DMS114 treated with DMSO at 0.1 percent for 48 hours (cell line): ENCODE data around the gene OR2T27.
A peak's percentile ranks its signal among the peaks of the same experiment; 100 is the strongest.
"Not testable (repeated sequence)": the region's sequence is repeated elsewhere in the genome, so short reads cannot be mapped to it uniquely, and the experiment has no call there.

Experiments
- DNase-seq: peaks from one replicate; lab custom pipeline; 2025; ENCODE audit not compliant: unreplicated experiment; lab: John Stamatoyannopoulos, UW

OR2T27 gene

GRCh38 chr1:248655354-248655753 lies at the start of gene OR2T27:
OR2T27 (minus strand) TSS chr1:248655528; CDS start chr1:248650884, 4,644 bp downstream.
- not testable (repeated sequence) for DNase-seq

- DNase-seq, result no peak
These were observed 49.3 kb upstream of the OR2T27 start for GRCh38 chr1:248704606-248705005.

- DNase-seq, result peak; percentile 24
These were observed 48.3 kb upstream of the OR2T27 start for GRCh38 chr1:248703674-248704073.

GRCh38 chr1:248702714-248703113 lies 47.4 kb upstream of the OR2T27 start, which contains the start of gene OR14I1:
OR14I1 (minus strand) TSS chr1:248702766.
- DNase-seq, result no peak

GRCh38 chr1:248699099-248699498 lies 43.8 kb upstream of the OR2T27 start:
- no peak for DNase-seq

GRCh38 chr1:248697907-248698306 lies 42.6 kb upstream of the OR2T27 start:
- DNase-seq, result no peak

- DNase-seq, result no peak
These were observed 41.4 kb upstream of the OR2T27 start for GRCh38 chr1:248696774-248697173.

GRCh38 chr1:248696261-248696660 lies 40.9 kb upstream of the OR2T27 start:
- DNase-seq, result peak; percentile 17

- DNase-seq, result no peak
These were observed 40.3 kb upstream of the OR2T27 start for GRCh38 chr1:248695451-248696132.

GRCh38 chr1:248691567-248692155 lies 36.3 kb upstream of the OR2T27 start:
- DNase-seq, result no peak

GRCh38 chr1:248688527-248689298 lies 33.4 kb upstream of the OR2T27 start:
- DNase-seq, result no peak

- no peak for DNase-seq
These were observed 31.5 kb upstream of the OR2T27 start for GRCh38 chr1:248686815-248687214.

- DNase-seq, result no peak
These were observed 26.3 kb upstream of the OR2T27 start for GRCh38 chr1:248681651-248682050.

- DNase-seq, result no peak
These were observed 14.7 kb upstream of the OR2T27 start for GRCh38 chr1:248670003-248670402.

- not testable (repeated sequence) for DNase-seq
These were observed 8.4 kb upstream of the OR2T27 start for GRCh38 chr1:248663453-248664328.

- not testable (repeated sequence) for DNase-seq
These were observed 1.5 kb upstream of the OR2T27 start for GRCh38 chr1:248656797-248657196.

GRCh38 chr1:248648770-248649536 lies 6.4 kb downstream of the OR2T27 start:
- not testable (repeated sequence) for DNase-seq

- DNase-seq, result not testable (repeated sequence)
These were observed 10.2 kb downstream of the OR2T27 start, which contains the start of gene OR2T35 for GRCh38 chr1:248645178-248645577. OR2T35 (minus strand) TSS chr1:248645278; CDS start chr1:248639258, 6,020 bp downstream.

GRCh38 chr1:248642971-248643651 lies 12.2 kb downstream of the OR2T27 start:
- not testable (repeated sequence) for DNase-seq
